Endothelial cell (in vitro differentiated cells): Measurements from ENCODE around the gene LPCAT1. TPM values are rescaled to one million over a fixed set of nuclear protein-coding genes. Genes with fewer than 3 reads are reported as not detected.

Source experiments
- DNase-seq: peaks from one replicate; pipeline ENCODE4 v3.0.0; 2021; ENCODE audit warnings: low spot score
- H3K27ac Mint-ChIP-seq: one replicate; pipeline ENCODE4 v1.8.0; 2021; ENCODE audit warnings: mixed read lengths, inconsistent platforms; ENCODE audit not compliant: unreplicated experiment
- H3K27me3 Mint-ChIP-seq: one replicate; pipeline ENCODE4 v1.8.0; 2021; ENCODE audit warnings: mild to moderate bottlenecking, moderate library complexity, mixed read lengths, inconsistent platforms; ENCODE audit not compliant: unreplicated experiment
- H3K36me3 Mint-ChIP-seq: one replicate; pipeline ENCODE4 v1.8.0; 2021; ENCODE audit warnings: mild to moderate bottlenecking, low read depth, mixed read lengths, inconsistent platforms; ENCODE audit not compliant: unreplicated experiment
- H3K4me1 Mint-ChIP-seq: one replicate; pipeline ENCODE4 v1.8.0; 2021; ENCODE audit warnings: mild to moderate bottlenecking, mixed read lengths, inconsistent platforms; ENCODE audit not compliant: unreplicated experiment
- H3K4me3 Mint-ChIP-seq: one replicate; pipeline ENCODE4 v1.8.0; 2021; ENCODE audit warnings: mild to moderate bottlenecking, mixed read lengths, inconsistent platforms; ENCODE audit not compliant: unreplicated experiment
- H3K9me3 Mint-ChIP-seq: one replicate; pipeline ENCODE4 v1.8.0; 2021; ENCODE audit warnings: mixed read lengths, inconsistent platforms; ENCODE audit not compliant: unreplicated experiment
- CTCF ChIP-seq: fragments of 200-600 bp; sonication (generic); IDR thresholded peaks from one replicate; pipeline ENCODE4 v1.5.0; 2021; ENCODE audit warnings: antibody characterized with exemption; ENCODE audit not compliant: unreplicated experiment
- total RNA-seq: library from RNA; stranded (reverse); fragmentation: NEBNext Ultra II Directional; extraction: Animal tissue kit (Norgen Biotek cat#: 25700); gene quantifications from one replicate; pipeline ENCODE4 v1.2.1, GENCODE V29; 2021; ENCODE audit not compliant: unreplicated experiment

Gene LPCAT1
- total RNA-seq, 1 donor from 2014 or later, result 81.3 TPM

GRCh38 chr5:1486271-1486670 lies 37.5 kb downstream of the LPCAT1 start:
- no peak for DNase-seq
- no peak for TF ChIP-seq CTCF
- Mint-ChIP-seq H3K27me3 (peaks cover 8% of the 10 kb centered on the region), H3K4me3 (no peak overlapping the region), H3K9me3 (no peaks in the 10 kb centered on the region), H3K36me3 (peaks cover 32% of the 10 kb centered on the region), H3K4me1 (peaks cover 3% of the 10 kb centered on the region), H3K27ac (no peak overlapping the region)

GRCh38 chr5:1485579-1486118 lies 38.1 kb downstream of the LPCAT1 start:
- peaks cover 8% of the 10 kb centered on the region for H3K27me3 Mint-ChIP-seq
- DNase-seq, result no peak
- no peaks in the 10 kb centered on the region for H3K9me3 Mint-ChIP-seq
- no peak for TF ChIP-seq CTCF
- peaks cover 4% of the 10 kb centered on the region for H3K4me1 Mint-ChIP-seq
- peaks cover 27% of the 10 kb centered on the region for H3K36me3 Mint-ChIP-seq
- no peak overlapping the region for H3K4me3 Mint-ChIP-seq
- H3K27ac Mint-ChIP-seq, result no peak overlapping the region

DNA sequence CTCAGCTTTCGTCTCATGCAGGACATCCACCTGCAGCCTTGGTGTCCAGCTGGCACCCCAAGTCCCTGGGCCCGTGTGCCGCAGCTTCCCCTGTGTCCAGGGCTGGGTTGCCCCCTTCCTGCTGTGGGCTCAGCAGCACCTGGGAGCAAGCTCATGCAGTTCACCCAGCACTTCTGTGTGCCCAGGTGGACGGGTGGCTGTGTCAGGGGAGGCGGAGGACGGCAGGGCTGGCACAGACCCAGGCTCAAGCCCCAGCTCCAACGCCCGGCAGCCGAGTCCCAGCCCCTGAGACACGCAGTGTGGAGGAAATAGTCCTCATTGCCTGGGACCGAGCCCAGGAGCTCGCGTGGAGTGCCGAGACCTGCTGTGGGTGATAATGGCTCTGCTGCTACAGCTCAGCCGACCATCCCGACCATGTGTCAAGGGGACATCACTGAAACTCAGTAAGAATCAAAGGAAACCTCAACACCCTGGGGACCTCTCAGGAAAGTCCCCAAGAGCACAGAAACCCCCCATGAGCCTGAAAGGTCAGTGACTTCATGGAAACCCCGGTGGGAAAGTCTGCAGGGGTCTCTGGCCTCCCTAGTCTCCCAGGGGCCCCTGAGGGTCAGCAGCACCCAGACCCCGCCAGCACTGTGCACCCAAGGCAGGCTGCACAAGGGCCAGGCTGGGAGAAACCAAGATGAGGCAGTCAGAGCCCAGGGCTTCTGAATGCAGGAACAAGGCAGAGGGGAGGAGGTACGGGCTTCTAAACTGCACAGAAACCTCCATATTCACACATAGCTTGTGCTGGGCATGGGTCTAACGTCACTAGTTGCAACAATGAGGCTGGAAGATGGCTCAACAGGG lies 38.8 kb downstream of the LPCAT1 start:
- H3K27me3 Mint-ChIP-seq, result peaks cover 12% of the 10 kb centered on the region
- TF ChIP-seq CTCF, result no peak
- no peaks in the 10 kb centered on the region for H3K9me3 Mint-ChIP-seq
- peaks cover 24% of the 10 kb centered on the region for H3K36me3 Mint-ChIP-seq
- H3K4me1 Mint-ChIP-seq, result peaks cover 4% of the 10 kb centered on the region
- H3K27ac Mint-ChIP-seq, result no peak overlapping the region
- DNase-seq, result no peak
- H3K4me3 Mint-ChIP-seq, result no peak overlapping the region

DNA sequence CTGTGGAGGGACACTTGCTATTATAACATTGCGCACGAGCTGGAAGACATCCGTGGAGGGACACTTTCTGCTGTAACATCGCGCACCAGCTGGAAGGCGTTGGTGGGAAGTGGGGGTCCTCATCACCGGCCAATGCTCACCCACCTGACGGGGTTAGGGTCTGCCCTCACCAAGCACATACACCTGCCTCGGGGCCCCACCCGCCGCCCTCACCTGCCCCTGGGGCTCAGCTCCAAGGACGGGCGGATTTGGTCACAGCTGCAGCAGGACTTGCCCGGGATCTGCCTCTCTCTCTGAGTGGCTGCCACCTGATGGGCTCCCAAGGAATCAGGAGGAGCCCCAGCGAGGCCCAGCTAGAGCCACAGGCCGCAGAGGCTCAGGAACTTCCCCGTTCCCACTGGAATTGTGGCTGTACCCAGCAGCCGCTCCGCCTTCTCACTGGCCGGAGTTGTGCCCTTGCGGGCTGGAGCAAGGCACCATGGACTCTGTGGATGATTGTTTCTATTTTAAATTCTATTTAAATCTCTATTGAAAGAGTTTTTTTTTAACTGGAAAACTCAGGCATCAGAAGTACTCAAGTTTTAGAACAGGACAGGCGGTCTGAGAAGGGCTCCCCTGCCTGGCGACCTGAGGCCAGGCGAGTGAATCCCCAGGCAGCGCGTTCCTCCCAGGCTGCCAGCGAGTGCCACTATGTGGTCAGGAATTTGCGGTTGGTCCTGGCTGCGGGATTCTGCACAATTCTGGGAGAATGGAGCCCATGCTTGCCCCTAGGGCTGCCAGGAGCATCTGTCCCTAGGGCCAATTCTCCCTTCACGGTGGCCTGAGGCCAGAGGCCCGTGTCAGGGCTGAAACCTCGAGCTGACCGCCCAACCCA lies 39.7 kb downstream of the LPCAT1 start:
- Mint-ChIP-seq H3K4me1 (peaks cover 4% of the 10 kb centered on the region), H3K4me3 (no peak overlapping the region), H3K27me3 (peaks cover 12% of the 10 kb centered on the region), H3K27ac (no peak overlapping the region), H3K9me3 (no peaks in the 10 kb centered on the region), H3K36me3 (peaks cover 21% of the 10 kb centered on the region)
- DNase-seq, result no peak
- no peak for TF ChIP-seq CTCF
